Activated CD8-positive, alpha-beta T cell treated with anti-CD3 and anti-CD28 coated beads for 36 hours (primary cell): ENCODE measurements around the gene PIK3AP1. TPM values are rescaled to one million over a fixed set of nuclear protein-coding genes. Genes with fewer than 3 reads are reported as not detected.

Experiments
- ATAC-seq: fragments of 200-7000 bp; cut with Tn5 transposase; one replicate; pipeline ENCODE4 v1.10.0; 2021; ENCODE audit warnings: mild to moderate bottlenecking, moderate library complexity
- CTCF ChIA-PET: fragments of 350-600 bp; sonication (Branson Sonifier 250); formaldehyde crosslinking; loops from one replicate; lab custom pipeline; 2021; ENCODE audit warnings: antibody characterized with exemption; lab: Charles Lee
- POLR2A ChIA-PET: fragments of 350-600 bp; sonication (Branson Sonifier 250); formaldehyde crosslinking; loops from one replicate; lab custom pipeline; 2021; ENCODE audit warnings: antibody characterized with exemption; lab: Charles Lee
- DNase-seq: peaks from one replicate; pipeline ENCODE4 v3.0.0-alpha.2; 2020
- H3K27ac Mint-ChIP-seq: one replicate; pipeline ENCODE4 v1.8.0; 2021; ENCODE audit warnings: mild to moderate bottlenecking, mixed read lengths
- H3K27me3 Mint-ChIP-seq: one replicate; pipeline ENCODE4 v1.8.0; 2021; ENCODE audit warnings: mixed read lengths
- H3K36me3 Mint-ChIP-seq: one replicate; pipeline ENCODE4 v1.8.0; 2021; ENCODE audit warnings: low read depth, mixed read lengths
- H3K4me1 Mint-ChIP-seq: one replicate; pipeline ENCODE4 v1.8.0; 2021; ENCODE audit warnings: low read depth, mixed read lengths
- H3K4me3 Mint-ChIP-seq: one replicate; pipeline ENCODE4 v1.8.0; 2021; ENCODE audit warnings: mild to moderate bottlenecking, moderate library complexity, mixed read lengths
- H3K9me3 Mint-ChIP-seq: one replicate; pipeline ENCODE4 v1.8.0; 2021; ENCODE audit warnings: mixed read lengths
- CTCF ChIP-seq: fragments of 200-600 bp; IDR thresholded peaks from one replicate; pipeline ENCODE4 v1.8.0; 2022; ENCODE audit warnings: antibody characterized with exemption, mild to moderate bottlenecking
- intact Hi-C: fragments of 100-400 bp; cut with micrococcal nuclease; formaldehyde crosslinking; loops from one replicate; pipeline ENCODE4 v1.10.0; 2022
- total RNA-seq, 2 experiments: library from RNA; stranded (reverse); gene quantifications; one replicate each; pipeline ENCODE4 v1.2.3, GENCODE V29; 2021

The PIK3AP1 gene
- total RNA-seq, 2 experiments from 2014 or later = 4.1 to 4.7 TPM

GRCh38 chr10:96714746-96715255 is 5.5 kb downstream of the PIK3AP1 start:
- POLR2A ChIA-PET = no interaction called here
- Mint-ChIP-seq H3K4me3 (no peak overlapping the region), H3K4me1 (peaks cover 16% of the 10 kb centered on the region), H3K27me3 (no peaks in the 10 kb centered on the region), H3K36me3 (no peaks in the 10 kb centered on the region), H3K27ac (no peak overlapping the region), H3K9me3 (no peaks in the 10 kb centered on the region)
- no peak for DNase-seq
- intact Hi-C loops = loop anchor here (5.0 kb wide), 1 partner anchor 62 kb away; no protein-coding TSS in a partner anchor
- no peak for TF ChIP-seq CTCF
- no peak for ATAC-seq
- CTCF ChIA-PET = no interaction called here

GRCh38 chr10:96714031-96714590 is 6.2 kb downstream of the PIK3AP1 start:
- intact Hi-C loops = no loop called here

GRCh38 chr10:96712662-96713271 is 7.5 kb downstream of the PIK3AP1 start:
- Mint-ChIP-seq H3K4me1 (peaks cover 13% of the 10 kb centered on the region), H3K27ac (no peak overlapping the region), H3K27me3 (no peaks in the 10 kb centered on the region), H3K4me3 (no peak overlapping the region), H3K36me3 (no peaks in the 10 kb centered on the region), H3K9me3 (no peaks in the 10 kb centered on the region)
- no peak for TF ChIP-seq CTCF
- DNase-seq = no peak
- intact Hi-C loops = no loop called here
- ATAC-seq = no peak
- ChIA-PET POLR2A (no interaction called here), CTCF (no interaction called here)

More at GRCh38 chr10:96714031-96714590, 6.2 kb downstream of the PIK3AP1 start:
- Mint-ChIP-seq H3K27me3 (no peaks in the 10 kb centered on the region), H3K9me3 (no peaks in the 10 kb centered on the region), H3K4me3 (no peak overlapping the region), H3K36me3 (no peaks in the 10 kb centered on the region), H3K27ac (no peak overlapping the region), H3K4me1 (peaks cover 14% of the 10 kb centered on the region)
- no peak for TF ChIP-seq CTCF
- ATAC-seq (no peak), DNase-seq (no peak)
- ChIA-PET CTCF (interaction anchor here (0.5 to 0.6 kb wide), 2 partner anchors 9 to 349 kb away, joined by 3 to 4 read pairs; no protein-coding TSS in a partner anchor), POLR2A (no interaction called here)

DNA sequence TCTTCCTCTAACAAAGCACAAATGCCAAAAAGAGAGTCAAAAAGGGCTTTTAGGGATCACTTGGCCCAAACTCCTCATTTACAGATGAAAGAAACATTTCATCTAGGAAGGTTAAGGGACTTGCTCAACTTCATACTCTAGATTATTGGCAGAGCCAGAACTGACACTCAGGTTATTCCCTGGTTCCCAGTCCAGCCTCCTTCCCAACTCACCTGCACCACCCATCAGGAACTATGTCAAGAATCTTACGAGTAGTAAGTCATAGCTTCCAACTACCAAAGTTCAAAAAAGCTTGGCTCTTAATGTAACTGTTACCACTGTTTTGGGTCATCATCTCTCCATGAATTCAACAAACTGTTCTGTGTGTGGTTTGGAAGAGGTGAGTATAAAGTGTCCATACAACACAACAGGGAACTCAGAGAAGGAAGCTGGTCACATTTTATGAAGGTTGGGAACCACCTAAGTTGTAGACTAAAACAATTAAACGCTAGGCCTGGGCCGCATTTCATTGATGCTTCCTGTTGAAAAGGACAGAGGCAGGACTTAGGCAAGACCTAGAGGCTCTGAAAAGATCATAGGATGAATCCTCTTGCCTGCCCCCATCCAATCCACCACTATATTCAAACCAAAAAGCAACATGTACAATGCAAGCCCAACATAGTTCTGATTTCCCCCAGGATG is 9.1 kb downstream of the PIK3AP1 start:
- ATAC-seq = no peak

More for the DNA sequence above, 9.1 kb downstream of the PIK3AP1 start:
- Mint-ChIP-seq H3K27ac (no peak overlapping the region), H3K9me3 (no peaks in the 10 kb centered on the region), H3K36me3 (no peaks in the 10 kb centered on the region), H3K4me3 (no peak overlapping the region), H3K27me3 (no peaks in the 10 kb centered on the region), H3K4me1 (peaks cover 3% of the 10 kb centered on the region)
- intact Hi-C loops = no loop called here
- no peak for TF ChIP-seq CTCF
- DNase-seq = no peak
- ChIA-PET CTCF (no interaction called here), POLR2A (interaction anchor here (0.6 kb wide), 1 partner anchor 65 kb away, joined by 3 read pairs; no protein-coding TSS in a partner anchor)
